Measurements from ENCODE around the gene HUNK.

DNA sequence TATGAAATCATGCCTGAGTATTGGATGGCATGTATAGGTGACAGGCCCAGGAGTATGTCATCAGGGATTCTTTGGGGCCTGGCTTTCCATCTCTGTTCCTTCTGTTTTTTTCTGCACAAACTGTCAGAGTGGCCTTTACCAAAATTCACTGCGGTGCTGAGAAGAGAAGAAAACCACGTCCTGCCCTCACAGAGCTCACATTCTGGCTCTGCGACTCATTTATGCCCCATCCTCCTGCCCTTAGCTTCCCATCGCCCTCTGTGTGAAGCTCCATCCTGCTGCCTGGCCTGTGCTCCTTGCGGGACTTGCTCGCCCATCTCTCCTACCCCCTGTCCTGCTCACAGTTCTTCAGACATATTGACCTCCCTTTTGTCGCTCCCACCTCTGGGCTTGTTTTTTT is 73.4 kb downstream of the HUNK start:
- TF ChIP-seq EZH2 (IDR thresholded peaks at IDR 0.05; ENCODE audit: insufficient read depth, poor library complexity, severe bottlenecking) (no peak), EZH2phosphoT487 (IDR thresholded peaks at IDR 0.05; ENCODE audit: insufficient read depth, low read depth) (no peak)
